Measurements from ENCODE around the gene SFSWAP.

Gene SFSWAP

DNA sequence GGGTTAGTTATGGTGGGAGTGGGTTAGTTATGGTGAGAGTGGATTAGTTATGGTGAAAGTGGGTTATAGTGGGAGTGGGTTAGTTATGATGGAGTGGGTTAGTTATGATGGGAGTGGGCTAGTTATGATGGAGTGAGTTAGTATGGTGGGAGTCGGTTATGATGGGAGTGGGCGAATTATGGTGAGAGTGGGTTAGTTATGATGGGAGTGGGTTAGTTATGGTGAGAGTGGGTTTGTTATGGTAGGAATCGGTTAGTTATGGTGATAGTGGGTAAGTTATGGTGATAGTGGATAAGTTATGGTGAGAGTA is 22.1 kb upstream of the SFSWAP start:
- TF ChIP-seq, protein P1, sequence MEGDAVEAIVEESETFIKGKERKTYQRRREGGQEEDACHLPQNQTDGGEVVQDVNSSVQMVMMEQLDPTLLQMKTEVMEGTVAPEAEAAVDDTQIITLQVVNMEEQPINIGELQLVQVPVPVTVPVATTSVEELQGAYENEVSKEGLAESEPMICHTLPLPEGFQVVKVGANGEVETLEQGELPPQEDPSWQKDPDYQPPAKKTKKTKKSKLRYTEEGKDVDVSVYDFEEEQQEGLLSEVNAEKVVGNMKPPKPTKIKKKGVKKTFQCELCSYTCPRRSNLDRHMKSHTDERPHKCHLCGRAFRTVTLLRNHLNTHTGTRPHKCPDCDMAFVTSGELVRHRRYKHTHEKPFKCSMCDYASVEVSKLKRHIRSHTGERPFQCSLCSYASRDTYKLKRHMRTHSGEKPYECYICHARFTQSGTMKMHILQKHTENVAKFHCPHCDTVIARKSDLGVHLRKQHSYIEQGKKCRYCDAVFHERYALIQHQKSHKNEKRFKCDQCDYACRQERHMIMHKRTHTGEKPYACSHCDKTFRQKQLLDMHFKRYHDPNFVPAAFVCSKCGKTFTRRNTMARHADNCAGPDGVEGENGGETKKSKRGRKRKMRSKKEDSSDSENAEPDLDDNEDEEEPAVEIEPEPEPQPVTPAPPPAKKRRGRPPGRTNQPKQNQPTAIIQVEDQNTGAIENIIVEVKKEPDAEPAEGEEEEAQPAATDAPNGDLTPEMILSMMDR (IDR thresholded peaks at IDR 0.05; ENCODE audit: insufficient read depth, low read length): no peak
- TF ChIP-seq, protein P2, sequence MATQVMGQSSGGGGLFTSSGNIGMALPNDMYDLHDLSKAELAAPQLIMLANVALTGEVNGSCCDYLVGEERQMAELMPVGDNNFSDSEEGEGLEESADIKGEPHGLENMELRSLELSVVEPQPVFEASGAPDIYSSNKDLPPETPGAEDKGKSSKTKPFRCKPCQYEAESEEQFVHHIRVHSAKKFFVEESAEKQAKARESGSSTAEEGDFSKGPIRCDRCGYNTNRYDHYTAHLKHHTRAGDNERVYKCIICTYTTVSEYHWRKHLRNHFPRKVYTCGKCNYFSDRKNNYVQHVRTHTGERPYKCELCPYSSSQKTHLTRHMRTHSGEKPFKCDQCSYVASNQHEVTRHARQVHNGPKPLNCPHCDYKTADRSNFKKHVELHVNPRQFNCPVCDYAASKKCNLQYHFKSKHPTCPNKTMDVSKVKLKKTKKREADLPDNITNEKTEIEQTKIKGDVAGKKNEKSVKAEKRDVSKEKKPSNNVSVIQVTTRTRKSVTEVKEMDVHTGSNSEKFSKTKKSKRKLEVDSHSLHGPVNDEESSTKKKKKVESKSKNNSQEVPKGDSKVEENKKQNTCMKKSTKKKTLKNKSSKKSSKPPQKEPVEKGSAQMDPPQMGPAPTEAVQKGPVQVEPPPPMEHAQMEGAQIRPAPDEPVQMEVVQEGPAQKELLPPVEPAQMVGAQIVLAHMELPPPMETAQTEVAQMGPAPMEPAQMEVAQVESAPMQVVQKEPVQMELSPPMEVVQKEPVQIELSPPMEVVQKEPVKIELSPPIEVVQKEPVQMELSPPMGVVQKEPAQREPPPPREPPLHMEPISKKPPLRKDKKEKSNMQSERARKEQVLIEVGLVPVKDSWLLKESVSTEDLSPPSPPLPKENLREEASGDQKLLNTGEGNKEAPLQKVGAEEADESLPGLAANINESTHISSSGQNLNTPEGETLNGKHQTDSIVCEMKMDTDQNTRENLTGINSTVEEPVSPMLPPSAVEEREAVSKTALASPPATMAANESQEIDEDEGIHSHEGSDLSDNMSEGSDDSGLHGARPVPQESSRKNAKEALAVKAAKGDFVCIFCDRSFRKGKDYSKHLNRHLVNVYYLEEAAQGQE (IDR thresholded peaks at IDR 0.05; ENCODE audit: insufficient replicate concordance, low read depth): no peak
- no peak for TF ChIP-seq GABPA (IDR thresholded peaks at IDR 0.05; ENCODE audit: low read depth)
- TF ChIP-seq POLR2AphosphoS5 (IDR thresholded peaks at IDR 0.05; ENCODE audit: low read depth): no peak
- TF ChIP-seq SPI1 (IDR thresholded peaks at IDR 0.05; ENCODE audit: borderline replicate concordance, low read depth): no peak
- no peak for DNase-seq (ENCODE audit: low read depth in 1 of 2, low spot score in 1 of 2)

DNA sequence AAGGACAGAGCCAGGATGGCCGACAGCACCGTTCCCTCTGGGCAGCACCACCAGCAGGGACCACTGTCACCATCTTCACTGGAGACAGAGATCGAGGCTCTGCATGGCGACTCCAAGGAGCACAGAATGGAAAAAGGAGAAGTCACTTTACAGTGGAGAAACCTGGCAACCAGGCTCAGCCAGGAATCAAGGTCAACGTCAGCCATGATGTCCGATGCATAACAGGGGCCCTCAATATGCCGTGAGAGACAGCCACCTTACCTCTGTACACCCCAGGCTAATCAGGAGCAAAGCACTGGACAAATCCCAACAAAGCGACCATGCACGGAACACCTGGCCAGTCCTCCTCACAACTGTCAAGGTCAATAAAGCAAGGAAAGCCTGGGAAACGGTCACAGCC is 20.6 kb upstream of the SFSWAP start:
- Histone ChIP-seq H3K27me3 (ENCODE audit: insufficient read depth, poor library complexity, severe bottlenecking) (no peaks in the 10 kb centered on the region), H3K4me3 (replicated peaks; ENCODE audit: insufficient read depth, low read length) (no peak overlapping the region), H3K27ac (replicated peaks) (no peak overlapping the region)
- no peak for DNase-seq (ENCODE audit: low read depth in 1 of 2, low spot score in 1 of 2)
- TF ChIP-seq, protein P1 (IDR thresholded peaks at IDR 0.05; ENCODE audit: insufficient read depth, low read length): no peak
- TF ChIP-seq GABPA (IDR thresholded peaks at IDR 0.05; ENCODE audit: low read depth) (no peak), POLR2AphosphoS5 (IDR thresholded peaks at IDR 0.05; ENCODE audit: low read depth) (no peak), SPI1 (IDR thresholded peaks at IDR 0.05; ENCODE audit: borderline replicate concordance, low read depth) (no peak)
- TF ChIP-seq, protein P2 (IDR thresholded peaks at IDR 0.05; ENCODE audit: insufficient replicate concordance, low read depth): no peak

More for the DNA sequence above, 22.1 kb upstream of the SFSWAP start:
- Histone ChIP-seq H3K27me3 (ENCODE audit: insufficient read depth, poor library complexity, severe bottlenecking) (no peaks in the 10 kb centered on the region), H3K27ac (replicated peaks) (no peak overlapping the region), H3K4me3 (replicated peaks; ENCODE audit: insufficient read depth, low read length) (no peak overlapping the region)

DNA sequence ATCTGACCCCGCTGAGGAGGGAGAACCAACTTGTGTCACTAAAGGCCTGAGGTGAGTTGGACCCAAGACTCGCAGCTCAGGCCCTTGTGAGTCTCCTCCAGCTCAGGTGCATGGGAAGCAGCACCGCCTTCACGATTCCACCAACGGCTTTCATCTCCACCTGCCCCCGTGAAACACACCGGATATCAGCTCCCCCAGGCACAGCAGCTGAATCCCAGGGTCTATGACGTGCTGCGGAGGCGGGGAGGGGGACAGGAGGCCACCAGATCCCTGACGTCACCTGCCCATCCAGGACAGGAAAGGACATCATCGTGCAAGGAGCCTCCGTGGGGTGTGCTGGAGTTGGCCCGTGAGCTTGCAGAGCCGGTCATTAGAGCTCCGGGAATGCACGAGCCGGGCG is 18.5 kb upstream of the SFSWAP start:
- Histone ChIP-seq H3K27ac (replicated peaks) (no peak overlapping the region), H3K27me3 (ENCODE audit: insufficient read depth, poor library complexity, severe bottlenecking) (no peaks in the 10 kb centered on the region), H3K4me3 (replicated peaks; ENCODE audit: insufficient read depth, low read length) (no peak overlapping the region)
- DNase-seq (ENCODE audit: low read depth in 1 of 2, low spot score in 1 of 2): no peak
- TF ChIP-seq, protein P1 (IDR thresholded peaks at IDR 0.05; ENCODE audit: insufficient read depth, low read length): no peak
- TF ChIP-seq SPI1 (IDR thresholded peaks at IDR 0.05; ENCODE audit: borderline replicate concordance, low read depth): no peak

DNA sequence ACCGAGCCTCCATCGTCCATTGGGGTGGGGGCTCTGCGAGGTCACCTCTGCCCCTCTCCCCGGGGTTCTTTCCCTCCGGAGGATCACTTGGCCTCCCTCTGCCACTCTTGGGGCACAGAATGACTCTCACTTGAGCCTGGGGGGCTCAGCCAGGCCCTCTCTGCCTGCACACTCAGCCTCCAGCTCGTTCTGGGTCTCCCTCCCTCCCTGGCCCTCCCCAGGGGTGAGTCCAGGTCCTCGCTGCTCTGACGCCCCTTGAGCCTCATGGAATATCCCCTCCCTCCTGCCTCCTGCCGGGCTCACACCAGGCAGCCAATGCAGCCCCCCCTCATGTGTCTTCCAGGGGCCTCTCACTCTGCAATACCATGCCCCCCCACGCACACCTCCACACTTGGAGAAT is 17.7 kb upstream of the SFSWAP start:
- no peak for TF ChIP-seq POLR2AphosphoS5 (IDR thresholded peaks at IDR 0.05; ENCODE audit: low read depth)
- TF ChIP-seq, protein P2 (IDR thresholded peaks at IDR 0.05; ENCODE audit: insufficient replicate concordance, low read depth): no peak
- TF ChIP-seq SPI1 (IDR thresholded peaks at IDR 0.05; ENCODE audit: borderline replicate concordance, low read depth): no peak
- TF ChIP-seq GABPA (IDR thresholded peaks at IDR 0.05; ENCODE audit: low read depth): no peak
- TF ChIP-seq, protein P1 (IDR thresholded peaks at IDR 0.05; ENCODE audit: insufficient read depth, low read length): no peak
- DNase-seq (ENCODE audit: low read depth in 1 of 2, low spot score in 1 of 2): no peak
- no peak overlapping the region for H3K27ac ChIP-seq (replicated peaks)
- H3K4me3 ChIP-seq (replicated peaks; ENCODE audit: insufficient read depth, low read length): no peak overlapping the region
- no peaks in the 10 kb centered on the region for H3K27me3 ChIP-seq (ENCODE audit: insufficient read depth, poor library complexity, severe bottlenecking)

Data from HL-60 (cell line).